IPS-18a (cell line): ENCODE measurements around the gene INHBC.

Source experiments
- H3K27ac ChIP-seq: one replicate; pipeline ENCODE4 v1.5.1; 2013; ENCODE audit warnings: low read length
- H3K27me3 ChIP-seq: one replicate; pipeline ENCODE4 v1.6.1; 2013; ENCODE audit warnings: mild to moderate bottlenecking, low read length; ENCODE audit not compliant: control insufficient read depth, insufficient read depth
- H3K36me3 ChIP-seq: one replicate; pipeline ENCODE4 v1.6.1; 2013; ENCODE audit warnings: low read depth, low read length; ENCODE audit not compliant: control insufficient read depth
- H3K4me1 ChIP-seq: one replicate; pipeline ENCODE4 v1.6.1; 2013; ENCODE audit warnings: low read depth, low read length; ENCODE audit not compliant: control insufficient read depth
- H3K4me3 ChIP-seq: one replicate; pipeline ENCODE4 v1.5.1; 2013; ENCODE audit warnings: low read length
- H3K9ac ChIP-seq: one replicate; pipeline ENCODE4 v1.6.1; 2013; ENCODE audit warnings: mild to moderate bottlenecking, low read length, moderate library complexity
- H3K9me3 ChIP-seq: one replicate; pipeline ENCODE4 v1.6.1; 2013; ENCODE audit warnings: low read depth, low read length; ENCODE audit not compliant: control insufficient read depth

The INHBC gene

GRCh38 chr12:57464569-57464968, 30.0 kb downstream of the INHBC start:
- H3K9ac ChIP-seq, result no peak overlapping the region
- H3K36me3 ChIP-seq, result no peaks in the 10 kb centered on the region
- peaks cover 6% of the 10 kb centered on the region for H3K4me1 ChIP-seq
- no peaks in the 10 kb centered on the region for H3K27me3 ChIP-seq
- no peak overlapping the region for H3K27ac ChIP-seq
- no peak overlapping the region for H3K4me3 ChIP-seq
- no peaks in the 10 kb centered on the region for H3K9me3 ChIP-seq

GRCh38 chr12:57465030-57465746, 30.6 kb downstream of the INHBC start:
- Histone ChIP-seq H3K27ac (no peak overlapping the region), H3K9ac (no peak overlapping the region), H3K4me1 (peaks cover 6% of the 10 kb centered on the region), H3K4me3 (no peak overlapping the region), H3K36me3 (no peaks in the 10 kb centered on the region), H3K27me3 (no peaks in the 10 kb centered on the region), H3K9me3 (no peaks in the 10 kb centered on the region)

GRCh38 chr12:57465747-57466505, 31.3 kb downstream of the INHBC start:
- H3K9me3 ChIP-seq, result no peaks in the 10 kb centered on the region
- H3K36me3 ChIP-seq, result no peaks in the 10 kb centered on the region
- H3K4me1 ChIP-seq, result peaks cover 3% of the 10 kb centered on the region
- no peak overlapping the region for H3K27ac ChIP-seq
- no peak overlapping the region for H3K4me3 ChIP-seq
- H3K9ac ChIP-seq, result no peak overlapping the region
- H3K27me3 ChIP-seq, result no peaks in the 10 kb centered on the region

- H3K36me3 ChIP-seq, result no peaks in the 10 kb centered on the region
- no peak overlapping the region for H3K9ac ChIP-seq
- H3K4me1 ChIP-seq, result peaks cover 3% of the 10 kb centered on the region
- H3K27ac ChIP-seq, result no peak overlapping the region
- H3K27me3 ChIP-seq, result peaks cover 7% of the 10 kb centered on the region
- H3K4me3 ChIP-seq, result no peak overlapping the region
- H3K9me3 ChIP-seq, result no peaks in the 10 kb centered on the region
Observed at GRCh38 chr12:57467212-57467874, 32.8 kb downstream of the INHBC start.

GRCh38 chr12:57467915-57468314, 33.3 kb downstream of the INHBC start:
- no peaks in the 10 kb centered on the region for H3K9me3 ChIP-seq
- H3K27ac ChIP-seq, result no peak overlapping the region
- H3K9ac ChIP-seq, result no peak overlapping the region
- H3K36me3 ChIP-seq, result no peaks in the 10 kb centered on the region
- H3K27me3 ChIP-seq, result peaks cover 13% of the 10 kb centered on the region
- H3K4me3 ChIP-seq, result no peak overlapping the region
- peaks cover 1% of the 10 kb centered on the region for H3K4me1 ChIP-seq

GRCh38 chr12:57469296-57470164, 34.9 kb downstream of the INHBC start:
- H3K27ac ChIP-seq, result no peak overlapping the region
- H3K27me3 ChIP-seq, result peaks cover 27% of the 10 kb centered on the region
- H3K9me3 ChIP-seq, result no peaks in the 10 kb centered on the region
- no peak overlapping the region for H3K9ac ChIP-seq
- no peak overlapping the region for H3K4me3 ChIP-seq
- no peaks in the 10 kb centered on the region for H3K4me1 ChIP-seq
- H3K36me3 ChIP-seq, result no peaks in the 10 kb centered on the region

- H3K27me3 ChIP-seq, result peaks cover 36% of the 10 kb centered on the region
- H3K4me3 ChIP-seq, result no peak overlapping the region
- peaks cover 4% of the 10 kb centered on the region for H3K4me1 ChIP-seq
- H3K9me3 ChIP-seq, result no peaks in the 10 kb centered on the region
- no peak overlapping the region for H3K27ac ChIP-seq
- H3K9ac ChIP-seq, result no peak overlapping the region
- no peaks in the 10 kb centered on the region for H3K36me3 ChIP-seq
Observed at GRCh38 chr12:57470286-57470969, 35.8 kb downstream of the INHBC start.

- Histone ChIP-seq H3K4me1 (peaks cover 4% of the 10 kb centered on the region), H3K27ac (no peak overlapping the region), H3K36me3 (no peaks in the 10 kb centered on the region), H3K9ac (no peak overlapping the region), H3K27me3 (peaks cover 43% of the 10 kb centered on the region), H3K9me3 (no peaks in the 10 kb centered on the region), H3K4me3 (no peak overlapping the region)
Observed at GRCh38 chr12:57470970-57471656, 36.5 kb downstream of the INHBC start.

- Histone ChIP-seq H3K4me3 (no peak overlapping the region), H3K9me3 (no peaks in the 10 kb centered on the region), H3K36me3 (no peaks in the 10 kb centered on the region), H3K27me3 (peaks cover 49% of the 10 kb centered on the region), H3K4me1 (peaks cover 4% of the 10 kb centered on the region), H3K9ac (no peak overlapping the region), H3K27ac (no peak overlapping the region)
Observed at GRCh38 chr12:57471661-57472060, 37.1 kb downstream of the INHBC start.

- H3K9me3 ChIP-seq, result no peaks in the 10 kb centered on the region
- no peak overlapping the region for H3K27ac ChIP-seq
- H3K27me3 ChIP-seq, result peaks cover 56% of the 10 kb centered on the region
- H3K4me3 ChIP-seq, result no peak overlapping the region
- peaks cover 4% of the 10 kb centered on the region for H3K4me1 ChIP-seq
- H3K9ac ChIP-seq, result no peak overlapping the region
- H3K36me3 ChIP-seq, result no peaks in the 10 kb centered on the region
Observed at GRCh38 chr12:57472391-57472790, 37.8 kb downstream of the INHBC start.
